ENCODE data around the gene CIB4.

GRCh38 chr2:26628561-26629345, 12.4 kb downstream of the CIB4 start:
- TF ChIP-seq POLR2AphosphoS5 (IDR thresholded peaks at IDR 0.05) = no peak
- TF ChIP-seq CTCF (IDR thresholded peaks at IDR 0.05) = no peak

Data from transverse colon (tissue), 4 donors.